Ovary (tissue), 9 donors: ENCODE results near the gene ST6GAL2. TPM values are rescaled to one million over a fixed set of nuclear protein-coding genes. Genes with fewer than 3 reads are reported as not detected.

Experiments
- DNase-seq, 5 donors: peaks; one replicate each; pipeline ENCODE4 v3.0.0-alpha.2; 2019 to 2020
- H3K27ac ChIP-seq, 2 donors: fragments of 200-600 bp; one replicate each; pipeline versions ENCODE4 v1.5.1 to v1.8.0; 2019 to 2022
- H3K27me3 ChIP-seq: fragments of 200-600 bp; one replicate; pipeline ENCODE4 v1.8.0; 2022
- H3K36me3 ChIP-seq: fragments of 200-600 bp; sonication (generic); one replicate; pipeline ENCODE4 v1.5.1; 2019
- H3K4me1 ChIP-seq: one replicate; pipeline ENCODE4 v1.8.1; 2013; ENCODE audit warnings: mild to moderate bottlenecking, moderate library complexity; ENCODE audit not compliant: insufficient read depth
- H3K4me3 ChIP-seq: fragments of 200-600 bp; sonication (generic); one replicate; pipeline ENCODE4 v1.5.1; 2017
- H3K9me3 ChIP-seq, 2 donors: fragments of 200-600 bp in 1 of 2; sonication (generic) in 1 of 2; one replicate each; pipeline versions ENCODE4 v1.5.1 to v1.8.1; 2013 to 2019; ENCODE audit warnings: mild to moderate bottlenecking in 1 of 2, moderate library complexity in 1 of 2
- CTCF ChIP-seq, 3 donors: fragments of 450-650 bp in 2 of 3; fragments of 200-600 bp in 1 of 3; IDR thresholded peaks; one replicate each; pipeline versions ENCODE4 v1.5.1 to v1.8.0; 2016 to 2022; ENCODE audit warnings: antibody characterized with exemption in 3 of 3, mild to moderate bottlenecking in 1 of 3
- EP300 ChIP-seq: sonication (generic); formaldehyde crosslinking; IDR thresholded peaks from one replicate; pipeline ENCODE4 v1.6.1; 2017; ENCODE audit warnings: antibody characterized with exemption
- POLR2A ChIP-seq: fragments of 450-650 bp; IDR thresholded peaks from one replicate; pipeline ENCODE4 v1.6.1; 2017; ENCODE audit warnings: antibody characterized with exemption, mild to moderate bottlenecking, moderate library complexity
- WGBS, 3 donors: extraction: QIAGEN DNeasy Blood & Tissue Kit in 1 of 3; methylation state at CpG; one replicate each; pipeline versions ENCODE4 v1.1.5 to v1.1.7; 2013 to 2017; 5-methylcytosine and 5-hydroxymethylcytosine counted together
- intact Hi-C, 4 donors: fragments of 100-400 bp; cut with DNase I; formaldehyde crosslinking; loops; one replicate each; pipeline versions ENCODE4 v1.11.0 to v1.15.1; 2022 to 2023
- polyA plus RNA-seq, 2 donors: library from polyadenylated mRNA; stranded (reverse); fragments of 200-250 nt in 1 of 2; fragments of 350-450 nt in 1 of 2; fragmentation: Illumina TruSeq in 1 of 2; extraction: RNeasy Lipid Tissue Mini Kit (QIAGEN cat#74804) in 1 of 2; gene quantifications; one replicate each; pipeline ENCODE4 v1.2.3, GENCODE V29; 2013 to 2014
- total RNA-seq, 7 donors: library from RNA; depleted of rRNA in 2 of 7; stranded (reverse); fragments of >200 nt in 2 of 7; fragmentation: NEBNext Ultra II Directional in 3 of 7; extraction: Animal tissue kit (Norgen Biotek cat#: 25700) in 3 of 7; gene quantifications; one replicate each; pipeline versions ENCODE4 v1.1.0 to v1.2.4, GENCODE V29; 2016 to 2023
- donor health status: DM: no; HTN: no; CAD: no; lungs with moderate emphysema.
- donor health status: DM: no; HTN: no; CAD: no.
- donor health status: Bipolar disorder and iron deficiency.
- donor health status: DM: yes; HTN: yes; CAD: no.
- donor health status: DM: no; HTN: no; CAD: no.
- donor health status: DM: yes; HTN: yes; CAD: no.

The ST6GAL2 gene
- total and polyA plus RNA-seq, 9 donors: 0.20 to 6.9 (median 1.00) TPM; not detected in 1

GRCh38 chr2:106853631-106854030 is 32.3 kb downstream of the ST6GAL2 start:
- WGBS, 3 donors: 40 to 54% (median 52%) methylated on average over 2 of the region's 2 CpGs
- intact Hi-C loops: no loop called here

GRCh38 chr2:106851881-106852501 is 34.0 kb downstream of the ST6GAL2 start:
- Histone ChIP-seq H3K27ac (no peak overlapping the region), H3K27me3 (no peaks in the 10 kb centered on the region), H3K4me3 (no peak overlapping the region), H3K36me3 (no peaks in the 10 kb centered on the region), H3K9me3 (no peaks in the 10 kb centered on the region), H3K4me1 (peaks cover 9% of the 10 kb centered on the region)
- DNase-seq: no peak
- 60 to 68% (median 62%) methylated on average over 11 of the region's 11 CpGs for WGBS, 3 donors
- intact Hi-C loops: no loop called here
- TF ChIP-seq EP300: no peak
- TF ChIP-seq CTCF (IDR thresholded peaks at IDR 0.05): no peak
- no peak for TF ChIP-seq POLR2A

More at GRCh38 chr2:106853631-106854030, 32.3 kb downstream of the ST6GAL2 start:
- Histone ChIP-seq H3K27me3 (no peaks in the 10 kb centered on the region), H3K4me3 (no peak overlapping the region), H3K36me3 (no peaks in the 10 kb centered on the region), H3K9me3 (no peaks in the 10 kb centered on the region), H3K4me1 (peaks cover 7% of the 10 kb centered on the region), H3K27ac (no peak overlapping the region)
- TF ChIP-seq CTCF (IDR thresholded peaks at IDR 0.05) (no peak), EP300 (no peak), POLR2A (no peak)
- DNase-seq: no peak

DNA sequence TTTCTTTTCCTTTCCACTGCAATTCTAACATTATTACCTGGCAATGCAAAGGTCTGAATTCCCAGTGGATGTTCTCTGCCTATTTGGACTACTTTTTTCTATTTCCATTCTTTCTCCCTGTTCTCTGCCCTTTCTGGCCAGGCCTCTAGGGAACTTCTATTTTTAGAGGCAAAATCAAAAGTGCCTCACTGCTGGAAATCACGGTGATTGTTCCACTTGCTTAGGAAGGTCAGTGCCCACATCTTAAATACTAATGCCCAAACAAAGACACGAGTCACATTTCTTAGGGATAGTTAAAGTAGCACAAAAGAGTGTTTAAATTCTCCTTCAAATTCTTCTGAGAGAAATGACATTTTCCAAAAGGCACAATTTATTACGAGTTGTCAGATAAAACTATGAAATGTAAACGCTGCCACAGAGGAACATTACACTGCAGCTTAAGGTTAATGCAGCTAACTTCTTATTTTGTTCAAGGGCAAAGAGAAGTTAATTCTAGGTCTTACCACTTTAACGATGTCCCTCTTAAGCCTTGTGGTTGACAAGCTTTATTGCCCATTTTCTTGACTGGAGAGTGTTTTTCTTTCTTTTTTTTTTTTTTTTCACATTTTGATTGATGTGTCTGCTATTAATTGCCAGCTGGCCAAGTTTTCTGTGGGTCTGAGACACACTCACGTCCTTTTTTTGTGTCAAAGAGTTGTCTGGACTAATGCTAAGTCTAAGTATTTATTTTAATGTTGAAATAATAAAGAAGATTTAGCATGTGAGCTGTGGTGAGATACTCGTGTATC is 34.7 kb downstream of the ST6GAL2 start:
- 36 to 40% (median 39%) methylated on average over 7 of the region's 7 CpGs for WGBS, 3 donors
- H3K27ac ChIP-seq: no peak overlapping the region
- H3K9me3 ChIP-seq: no peaks in the 10 kb centered on the region
- H3K27me3 ChIP-seq: no peaks in the 10 kb centered on the region
- H3K36me3 ChIP-seq: no peaks in the 10 kb centered on the region
- no peak overlapping the region for H3K4me3 ChIP-seq
- DNase-seq: no peak
- peaks cover 9% of the 10 kb centered on the region for H3K4me1 ChIP-seq
- intact Hi-C loops: no loop called here
- TF ChIP-seq POLR2A (no peak), CTCF (IDR thresholded peaks at IDR 0.05) (no peak), EP300 (no peak)

GRCh38 chr2:106849253-106849652 is 36.7 kb downstream of the ST6GAL2 start:
- intact Hi-C loops: no loop called here
- TF ChIP-seq EP300 (no peak), POLR2A (no peak), CTCF (IDR thresholded peaks at IDR 0.05) (no peak)
- Histone ChIP-seq H3K4me1 (peaks cover 9% of the 10 kb centered on the region), H3K27me3 (no peaks in the 10 kb centered on the region), H3K36me3 (no peaks in the 10 kb centered on the region), H3K4me3 (no peak overlapping the region), H3K9me3 (no peaks in the 10 kb centered on the region), H3K27ac (no peak overlapping the region)
- WGBS, 3 donors: 91 to 97% (median 96%) methylated on average over 2 of the region's 2 CpGs
- DNase-seq: no peak
